Ramos (cell line): ENCODE data around the gene OR2T12.
"Not testable (repeated sequence)": the region's sequence is repeated elsewhere in the genome, so short reads cannot be mapped to it uniquely, and the experiment has no call there.

ENCODE experiments used
- in situ Hi-C: fragments of 300-500 bp; cut with MboI; formaldehyde crosslinking; loops from one replicate; pipeline ENCODE4 v1.14.3; 2022; ENCODE audit warnings: low sequenced_read_pairs; ENCODE audit not compliant: unreplicated experiment

OR2T12 gene

DNA sequence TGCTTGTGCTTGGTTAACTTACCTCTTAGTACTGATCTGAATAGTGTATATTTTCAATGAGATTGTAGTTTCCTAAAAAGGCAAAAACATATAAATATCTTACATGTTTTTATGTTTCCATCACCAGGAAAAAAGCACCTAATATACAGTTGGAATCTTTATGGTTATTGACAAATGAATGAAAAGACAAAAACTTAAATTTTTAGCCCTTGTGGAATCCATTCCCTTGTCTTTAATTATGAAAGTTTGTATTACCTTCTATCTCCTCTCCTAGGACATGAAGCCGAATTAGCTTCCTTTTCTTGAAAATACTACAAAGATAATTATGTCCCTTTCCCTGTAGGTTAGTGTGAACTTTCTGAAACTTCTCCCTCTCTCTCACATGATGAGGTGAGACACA is at the start of gene OR2T12:
Gene OR2T12 (minus strand): TSS at position 101 of the 400 bp plus-strand sequence. CDS start 7,846 bp downstream, outside the sequence.
- in situ Hi-C loops: no loop called here

GRCh38 chr1:248348475-248348874 is 45.3 kb upstream of the OR2T12 start, which contains the start of gene OR14C36:
OR14C36 (plus strand) TSS chr1:248348775; CDS start chr1:248348775, 0 bp downstream.
- in situ Hi-C loops: no loop called here

DNA sequence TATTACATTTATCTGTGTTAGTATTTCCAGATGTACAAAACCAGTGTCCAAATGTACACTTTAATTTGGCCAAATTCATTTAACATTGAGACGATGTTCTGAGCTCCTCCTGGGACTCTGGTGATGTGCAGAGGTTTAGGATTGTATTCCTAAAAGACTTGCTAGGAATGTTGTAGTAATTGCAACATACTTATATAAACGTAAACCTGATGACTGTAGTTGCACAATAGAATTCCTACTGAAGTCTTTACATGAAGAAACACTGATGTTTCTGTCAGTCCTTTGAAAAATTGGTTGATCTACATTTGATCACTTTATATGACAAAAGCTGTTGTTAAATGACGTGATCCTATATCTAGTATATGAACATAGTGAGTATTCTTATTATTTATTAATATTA is 40.2 kb upstream of the OR2T12 start:
- in situ Hi-C loops: no loop called here

GRCh38 chr1:248324468-248324867 is 21.2 kb upstream of the OR2T12 start, which contains the start of gene OR2M7:
OR2M7 (minus strand) TSS chr1:248324568; CDS start chr1:248324568, 0 bp downstream.
- in situ Hi-C loops: no loop called here

DNA sequence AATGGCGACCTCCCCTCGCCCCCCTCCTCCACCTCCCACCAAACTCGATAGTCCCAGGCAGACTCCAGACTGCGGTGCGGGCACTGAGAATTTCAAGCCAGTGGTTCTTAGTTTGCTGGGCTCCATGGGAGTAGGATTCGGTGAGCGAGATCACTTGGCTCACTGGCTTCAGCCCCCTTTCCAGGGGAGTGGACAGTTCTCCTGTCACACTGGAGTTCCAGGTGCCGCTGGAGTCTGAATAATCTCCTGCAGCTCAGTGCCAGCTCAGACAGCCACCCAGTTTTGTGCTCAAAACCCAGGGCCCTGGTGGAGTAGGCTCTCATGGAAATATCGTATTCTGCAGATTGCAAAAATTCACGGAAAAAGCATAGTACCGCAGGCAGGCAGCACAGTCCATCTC is 13.6 kb upstream of the OR2T12 start:
- in situ Hi-C loops: no loop called here

- in situ Hi-C loops: not testable (repeated sequence)
These were observed 3.5 kb upstream of the OR2T12 start for GRCh38 chr1:248306740-248307139.

DNA sequence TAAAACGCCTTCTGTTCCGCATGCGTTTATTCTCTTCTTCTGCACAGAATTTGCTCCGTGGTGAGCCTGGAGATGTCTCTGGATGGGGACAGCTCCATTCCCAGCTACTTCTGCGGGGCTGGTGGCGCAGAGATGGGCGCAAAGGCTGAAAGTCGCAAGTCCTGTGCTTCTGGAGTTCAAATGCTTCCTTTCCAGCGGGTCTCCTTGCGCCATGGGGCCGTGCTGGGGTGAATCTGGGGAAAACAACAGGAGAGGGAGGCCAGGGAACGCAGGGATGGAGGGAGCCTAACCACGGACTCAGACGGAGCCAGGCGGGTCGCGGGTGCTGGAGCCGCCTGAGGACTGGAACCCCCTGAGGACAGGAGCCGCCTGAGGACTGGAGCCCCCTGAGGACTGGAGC is 2.9 kb upstream of the OR2T12 start:
- in situ Hi-C loops: no loop called here

DNA sequence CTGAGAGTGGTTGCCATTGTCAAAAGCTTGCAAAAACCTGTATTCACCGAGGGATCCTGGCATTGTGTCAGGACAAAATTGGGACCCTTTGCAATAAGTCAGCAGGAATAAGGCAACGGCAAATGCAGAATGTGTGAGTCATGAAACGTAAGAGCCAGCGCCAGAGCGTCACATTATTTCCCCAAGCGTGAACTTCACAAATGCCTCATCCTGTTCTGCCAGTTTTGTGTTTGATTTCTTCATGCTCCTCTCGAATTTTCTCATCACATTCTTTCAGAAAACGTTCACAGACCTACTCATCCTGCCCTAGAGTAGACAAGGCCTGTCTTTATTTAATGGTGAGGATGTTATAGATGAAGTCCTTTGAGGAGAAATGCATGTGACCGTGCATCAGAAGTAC is 2.4 kb upstream of the OR2T12 start:
- in situ Hi-C loops: not testable (repeated sequence)

- in situ Hi-C loops: no loop called here
These were observed 14.8 kb downstream of the OR2T12 start for GRCh38 chr1:248288391-248288790.

- in situ Hi-C loops: no loop called here
These were observed 25.3 kb downstream of the OR2T12 start, which contains the start of gene OR2T33 for GRCh38 chr1:248277876-248278275. OR2T33 (minus strand) TSS chr1:248277976; CDS start chr1:248273814, 4,162 bp downstream.

DNA sequence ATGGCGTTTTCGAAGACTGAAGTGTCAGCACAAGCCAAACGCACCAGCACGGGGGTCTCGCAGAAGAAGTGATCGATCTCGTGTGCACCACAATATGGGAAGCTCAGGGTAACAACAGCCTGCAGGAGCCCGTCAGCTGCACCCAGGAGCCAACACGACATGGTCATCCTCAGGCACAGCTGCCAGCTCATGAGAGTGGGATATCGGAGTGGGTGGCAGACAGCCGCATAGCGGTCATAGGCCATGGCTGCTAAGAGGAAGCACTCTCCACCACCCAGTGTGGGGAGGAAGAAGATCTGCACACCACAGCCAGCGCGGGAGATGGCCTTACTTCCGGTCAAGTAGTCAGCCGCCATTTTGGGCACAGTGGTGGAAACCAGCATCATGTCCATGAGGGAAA is 30.0 kb downstream of the OR2T12 start:
- in situ Hi-C loops: not testable (repeated sequence)

- in situ Hi-C loops: no loop called here
These were observed 35.0 kb downstream of the OR2T12 start for GRCh38 chr1:248268178-248268577.

DNA sequence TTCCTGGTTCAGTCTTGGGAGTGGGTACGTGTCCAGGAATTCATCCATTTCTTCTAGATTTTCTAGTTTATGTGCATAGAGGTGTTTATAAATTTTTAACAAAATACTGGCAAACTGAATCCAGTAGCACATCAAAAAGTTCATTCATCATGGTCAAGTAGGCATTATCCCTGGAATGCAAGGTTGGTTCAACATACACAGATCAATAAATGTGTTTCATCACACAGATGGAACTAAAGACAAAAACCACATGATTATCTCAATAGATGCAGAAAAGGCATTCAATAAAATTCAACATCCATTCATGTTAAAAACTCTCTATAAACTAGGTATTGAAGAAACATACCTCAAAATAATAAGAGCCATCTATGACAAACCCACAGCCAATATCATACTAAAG is 43.9 kb downstream of the OR2T12 start:
- in situ Hi-C loops: not testable (repeated sequence)

GRCh38 chr1:248243204-248243603 is 60.0 kb downstream of the OR2T12 start:
- in situ Hi-C loops: no loop called here
